ENCODE measurements around the gene PTPRT.

Gene PTPRT

DNA sequence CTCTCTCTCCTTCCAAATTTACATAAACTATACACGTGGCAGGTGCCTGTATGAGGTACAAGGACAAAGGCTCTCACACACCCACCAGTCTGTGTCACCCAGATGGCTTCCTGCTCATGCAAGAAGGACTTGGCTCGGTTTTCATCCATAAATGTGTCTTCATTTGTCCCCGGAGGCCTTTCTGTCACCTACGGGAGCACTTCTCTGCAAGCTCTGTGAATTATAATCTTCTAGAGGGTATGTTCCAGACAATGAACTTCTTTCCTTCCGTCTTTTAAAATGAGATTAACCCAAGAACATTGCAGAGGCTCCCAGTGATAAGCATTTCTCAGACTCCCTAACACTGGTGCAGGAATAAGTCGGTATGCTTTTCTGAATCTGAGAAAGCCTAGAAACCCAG lies 123.6 kb downstream of the PTPRT start:
- no peak for TF ChIP-seq POLR2A (IDR thresholded peaks at IDR 0.05; ENCODE audit: extremely low read depth, insufficient read length)
- TF ChIP-seq, protein P1, sequence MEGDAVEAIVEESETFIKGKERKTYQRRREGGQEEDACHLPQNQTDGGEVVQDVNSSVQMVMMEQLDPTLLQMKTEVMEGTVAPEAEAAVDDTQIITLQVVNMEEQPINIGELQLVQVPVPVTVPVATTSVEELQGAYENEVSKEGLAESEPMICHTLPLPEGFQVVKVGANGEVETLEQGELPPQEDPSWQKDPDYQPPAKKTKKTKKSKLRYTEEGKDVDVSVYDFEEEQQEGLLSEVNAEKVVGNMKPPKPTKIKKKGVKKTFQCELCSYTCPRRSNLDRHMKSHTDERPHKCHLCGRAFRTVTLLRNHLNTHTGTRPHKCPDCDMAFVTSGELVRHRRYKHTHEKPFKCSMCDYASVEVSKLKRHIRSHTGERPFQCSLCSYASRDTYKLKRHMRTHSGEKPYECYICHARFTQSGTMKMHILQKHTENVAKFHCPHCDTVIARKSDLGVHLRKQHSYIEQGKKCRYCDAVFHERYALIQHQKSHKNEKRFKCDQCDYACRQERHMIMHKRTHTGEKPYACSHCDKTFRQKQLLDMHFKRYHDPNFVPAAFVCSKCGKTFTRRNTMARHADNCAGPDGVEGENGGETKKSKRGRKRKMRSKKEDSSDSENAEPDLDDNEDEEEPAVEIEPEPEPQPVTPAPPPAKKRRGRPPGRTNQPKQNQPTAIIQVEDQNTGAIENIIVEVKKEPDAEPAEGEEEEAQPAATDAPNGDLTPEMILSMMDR (IDR thresholded peaks at IDR 0.05; ENCODE audit: low read depth, low read length) = no peak
- TF ChIP-seq, protein P2, sequence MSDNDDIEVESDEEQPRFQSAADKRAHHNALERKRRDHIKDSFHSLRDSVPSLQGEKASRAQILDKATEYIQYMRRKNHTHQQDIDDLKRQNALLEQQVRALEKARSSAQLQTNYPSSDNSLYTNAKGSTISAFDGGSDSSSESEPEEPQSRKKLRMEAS (IDR thresholded peaks at IDR 0.05; ENCODE audit: low read depth, low read length) = no peak
- TF ChIP-seq MYC (IDR thresholded peaks at IDR 0.05; ENCODE audit: low read depth, low read length) = no peak
- no peak for DNase-seq (ENCODE audit: low read depth)
- H3K4me3 ChIP-seq (ENCODE audit: low read depth, low read length) = no peak overlapping the region

DNA sequence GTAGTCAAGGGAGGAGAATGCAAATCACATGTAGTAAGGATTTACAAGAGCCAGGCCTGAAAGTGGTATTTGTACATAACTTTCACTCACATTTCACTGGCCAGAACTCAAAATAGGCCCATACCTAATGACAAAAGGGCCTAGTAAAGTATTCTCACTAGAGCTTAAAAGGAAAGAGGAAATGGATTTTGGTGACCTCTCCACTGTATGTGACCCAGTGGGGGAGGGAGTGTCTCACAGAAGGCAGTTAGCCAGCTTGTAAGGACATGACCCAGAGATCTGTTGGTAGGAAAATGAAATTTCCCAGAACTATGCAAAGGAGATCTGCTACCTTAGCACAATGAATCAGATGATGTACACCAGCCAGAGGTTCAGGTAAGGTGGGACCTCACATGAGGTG lies 124.4 kb downstream of the PTPRT start:
- no peak for DNase-seq (ENCODE audit: low read depth)
- TF ChIP-seq, protein P2 (IDR thresholded peaks at IDR 0.05; ENCODE audit: low read depth, low read length) = no peak
- TF ChIP-seq POLR2A (IDR thresholded peaks at IDR 0.05; ENCODE audit: extremely low read depth, insufficient read length) = no peak
- TF ChIP-seq MYC (IDR thresholded peaks at IDR 0.05; ENCODE audit: low read depth, low read length) = no peak
- TF ChIP-seq, protein P1 (IDR thresholded peaks at IDR 0.05; ENCODE audit: low read depth, low read length) = no peak
- no peak overlapping the region for H3K4me3 ChIP-seq (ENCODE audit: low read depth, low read length)

DNA sequence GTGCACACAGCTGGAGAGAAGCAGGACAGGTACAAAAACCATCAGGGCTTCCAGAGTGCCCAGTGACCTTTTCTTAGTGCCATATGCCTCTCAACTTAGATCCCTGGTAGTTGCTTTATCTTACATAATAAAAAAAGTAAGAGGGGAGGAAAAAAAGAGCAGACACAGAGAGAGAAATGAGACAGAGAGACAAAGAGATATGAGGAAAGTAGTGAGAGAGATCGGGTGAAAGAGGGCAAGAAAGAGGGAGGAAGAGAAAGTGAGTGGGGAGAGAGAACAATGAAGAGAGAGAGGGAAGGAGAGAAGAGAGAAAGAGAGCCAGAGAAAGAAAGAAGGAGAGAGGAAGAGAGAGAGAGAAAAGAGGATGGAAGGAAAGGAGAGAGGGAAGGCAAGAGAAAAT lies 131.6 kb downstream of the PTPRT start:
- no peak for DNase-seq (ENCODE audit: low read depth)
- TF ChIP-seq POLR2A (IDR thresholded peaks at IDR 0.05; ENCODE audit: extremely low read depth, insufficient read length) (no peak), MYC (IDR thresholded peaks at IDR 0.05; ENCODE audit: low read depth, low read length) (no peak)
- TF ChIP-seq, protein P1 (IDR thresholded peaks at IDR 0.05; ENCODE audit: low read depth, low read length) = no peak
- H3K4me3 ChIP-seq (ENCODE audit: low read depth, low read length) = no peak overlapping the region

DNA sequence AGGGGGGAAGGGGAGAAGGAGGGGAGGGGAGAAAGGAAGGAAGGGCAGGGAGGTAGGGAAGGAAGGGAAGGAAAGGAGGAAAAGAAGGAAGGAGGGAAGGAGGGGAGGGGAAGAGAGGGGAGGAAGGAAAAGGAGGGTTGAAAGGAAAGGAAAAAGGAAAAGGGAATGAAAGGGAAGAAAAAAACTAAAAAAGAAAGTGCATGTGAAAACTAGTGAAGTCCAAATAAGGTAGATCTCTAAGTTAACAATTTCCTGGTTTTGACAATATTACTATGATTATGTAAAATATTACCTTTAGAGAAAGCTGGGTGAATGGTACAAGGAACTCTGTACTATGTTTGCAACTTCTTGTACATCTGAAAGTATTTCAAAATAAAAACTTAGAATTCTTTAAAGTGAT lies 132.4 kb downstream of the PTPRT start:
- DNase-seq (ENCODE audit: low read depth) = no peak
- H3K4me3 ChIP-seq (ENCODE audit: low read depth, low read length) = no peak overlapping the region
- TF ChIP-seq, protein P2 (IDR thresholded peaks at IDR 0.05; ENCODE audit: low read depth, low read length) = no peak
- TF ChIP-seq, protein P1 (IDR thresholded peaks at IDR 0.05; ENCODE audit: low read depth, low read length) = no peak
- TF ChIP-seq MYC (IDR thresholded peaks at IDR 0.05; ENCODE audit: low read depth, low read length) = no peak
- TF ChIP-seq POLR2A (IDR thresholded peaks at IDR 0.05; ENCODE audit: extremely low read depth, insufficient read length) = no peak

DNA sequence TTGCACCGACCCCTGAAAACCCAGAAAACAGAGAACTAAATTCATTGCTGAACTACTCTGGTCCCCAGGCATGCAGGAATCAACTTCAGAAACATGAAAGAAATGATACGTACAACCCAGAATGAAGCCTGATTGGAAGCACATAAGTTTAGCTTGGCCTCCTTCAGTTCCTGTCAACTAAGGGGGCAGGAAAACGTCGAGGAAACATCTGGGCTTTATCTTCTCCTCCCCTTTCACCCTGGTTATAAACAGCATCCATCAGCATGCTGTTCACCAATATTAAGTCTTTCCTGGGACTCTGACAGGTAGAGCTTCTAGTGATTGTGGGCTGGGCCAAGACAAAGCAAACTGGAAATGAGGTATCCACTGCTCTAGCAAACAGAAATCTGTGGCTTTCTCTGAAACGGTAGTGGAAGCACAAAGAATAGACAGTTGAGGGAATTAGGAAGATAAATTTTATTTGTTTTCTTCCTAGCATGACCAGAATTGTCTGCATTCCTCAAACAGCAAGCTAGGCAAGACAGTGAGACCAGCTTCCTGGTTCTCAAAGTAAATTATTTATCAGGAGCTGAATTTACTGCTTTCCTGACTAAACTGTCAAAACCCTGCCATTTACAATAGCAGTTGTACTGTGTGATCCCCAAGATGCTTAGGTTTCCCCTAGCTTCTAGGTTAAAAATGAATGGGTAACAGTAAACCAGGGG lies 134.4 kb downstream of the PTPRT start:
- TF ChIP-seq, protein P2 (IDR thresholded peaks at IDR 0.05; ENCODE audit: low read depth, low read length) = no peak
- TF ChIP-seq MYC (IDR thresholded peaks at IDR 0.05; ENCODE audit: low read depth, low read length) (no peak), POLR2A (IDR thresholded peaks at IDR 0.05; ENCODE audit: extremely low read depth, insufficient read length) (no peak)
- TF ChIP-seq, protein P1 (IDR thresholded peaks at IDR 0.05; ENCODE audit: low read depth, low read length) = no peak
- DNase-seq (ENCODE audit: low read depth) = no peak
- no peak overlapping the region for H3K4me3 ChIP-seq (ENCODE audit: low read depth, low read length)

All from NB4 (cell line).